Right kidney (tissue), 1 donor: ENCODE measurements around the gene DHX34.
"Not testable (repeated sequence)": the region's sequence is repeated elsewhere in the genome, so short reads cannot be mapped to it uniquely, and the experiment has no call there.

Source experiments
- DNase-seq: peaks from one replicate; pipeline ENCODE4 v3.0.0-alpha.2; 2016

The DHX34 gene

GRCh38 chr19:47390533-47391488 lies 41.7 kb downstream of the DHX34 start:
- DNase-seq: no peak

- DNase-seq: peak; percentile 29
Measured at GRCh38 chr19:47391510-47392223, 42.6 kb downstream of the DHX34 start.

- no peak for DNase-seq
Measured at GRCh38 chr19:47398707-47399597, 49.8 kb downstream of the DHX34 start.

GRCh38 chr19:47402504-47402903 lies 53.4 kb downstream of the DHX34 start:
- DNase-seq: no peak

GRCh38 chr19:47404334-47405196 lies 55.5 kb downstream of the DHX34 start:
- no peak for DNase-seq

- no peak for DNase-seq
Measured at GRCh38 chr19:47405197-47405550, 56.1 kb downstream of the DHX34 start.

- DNase-seq: no peak
Measured at GRCh38 chr19:47405854-47406417, 56.8 kb downstream of the DHX34 start.

GRCh38 chr19:47406711-47407416 lies 57.7 kb downstream of the DHX34 start:
- peak; percentile 59 for DNase-seq

- DNase-seq: no peak
Measured at GRCh38 chr19:47407417-47407774, 58.3 kb downstream of the DHX34 start.

- DNase-seq: no peak
Measured at GRCh38 chr19:47408156-47408938, 59.2 kb downstream of the DHX34 start.

- no peak for DNase-seq
Measured at GRCh38 chr19:47411101-47411500, 62.0 kb downstream of the DHX34 start.

GRCh38 chr19:47411696-47412095 lies 62.6 kb downstream of the DHX34 start:
- not testable (repeated sequence) for DNase-seq

GRCh38 chr19:47413941-47414340 lies 64.8 kb downstream of the DHX34 start:
- DNase-seq: no peak

- DNase-seq: no peak
Measured at GRCh38 chr19:47414469-47414868, 65.4 kb downstream of the DHX34 start.

GRCh38 chr19:47415953-47416642 lies 67.0 kb downstream of the DHX34 start:
- no peak for DNase-seq

- DNase-seq: no peak
Measured at GRCh38 chr19:47416643-47416985, 67.5 kb downstream of the DHX34 start.

GRCh38 chr19:47417107-47417745 lies 68.1 kb downstream of the DHX34 start:
- peak; percentile 19 for DNase-seq
